Measurements from ENCODE around the gene PCYT2. TPM values are rescaled to one million over a fixed set of nuclear protein-coding genes. Genes with fewer than 3 reads are reported as not detected.

The PCYT2 gene
- total and polyA plus RNA-seq, 9 of the 15 experiments (the other 6 are each of a cell fraction or from before 2014, with no cell fraction given): 0.92 to 134 (median 82.5) TPM

DNA sequence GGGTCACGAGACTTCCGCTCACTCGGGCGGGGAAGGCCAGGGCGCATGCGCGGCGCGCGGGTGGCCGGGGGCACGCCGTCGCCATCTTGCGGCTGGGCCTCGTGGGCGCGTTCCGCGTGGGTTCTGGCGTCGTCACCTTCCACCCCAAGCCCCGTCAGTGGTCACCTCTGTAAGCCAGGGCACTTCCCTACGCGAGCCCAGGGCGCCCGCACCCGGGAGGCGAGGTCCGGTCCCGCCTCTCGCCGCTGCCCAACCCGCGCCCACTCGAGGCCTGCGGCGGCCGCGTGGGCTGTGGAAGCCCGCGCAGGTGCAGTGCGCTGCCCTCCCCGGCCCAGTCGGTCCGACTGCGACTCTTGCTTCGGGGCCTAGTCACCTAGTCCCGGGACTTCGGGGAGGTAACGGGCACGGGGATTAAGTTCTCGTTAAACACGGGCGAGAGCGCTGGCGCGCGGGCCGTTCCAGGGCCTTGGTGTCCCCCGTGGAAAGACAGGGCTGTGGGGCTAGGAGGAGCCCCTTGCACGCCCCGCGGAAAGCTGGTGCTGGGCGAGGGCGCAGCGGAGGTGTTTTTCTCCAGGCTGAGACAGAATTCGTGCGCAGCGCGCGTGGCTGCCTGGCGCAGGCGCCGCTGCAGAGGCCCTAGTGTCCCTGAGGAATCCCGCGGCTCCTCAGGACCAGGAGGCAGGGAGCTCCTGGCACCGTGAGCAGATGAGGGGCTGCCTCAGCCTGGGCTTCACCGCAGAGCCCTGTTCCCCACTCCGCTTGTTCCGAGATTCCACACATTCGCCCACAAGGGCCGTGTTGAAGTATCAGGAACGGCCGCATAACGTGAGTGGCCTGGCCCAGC lies 39.6 kb downstream of the PCYT2 start (continued):
- peak; percentile 50 for TF ChIP-seq SUPT5H (IDR thresholded peaks at IDR 0.05)
- TF ChIP-seq ZNF695 (CRISPR knock-in tag; IDR thresholded peaks at IDR 0.05): no peak
- TF ChIP-seq NELFE (IDR thresholded peaks at IDR 0.05; ENCODE audit: insufficient read depth, insufficient read length): no peak
- TF ChIP-seq HLTF (IDR thresholded peaks at IDR 0.05): no peak
- no peak for TF ChIP-seq MAFF (IDR thresholded peaks at IDR 0.05; ENCODE audit: low read length)
- no peak for TF ChIP-seq ZNF780A (CRISPR knock-in tag; IDR thresholded peaks at IDR 0.05)
- TF ChIP-seq DDX20 (tag; IDR thresholded peaks at IDR 0.05; ENCODE audit: low read depth): no peak
- TF ChIP-seq, protein P1, sequence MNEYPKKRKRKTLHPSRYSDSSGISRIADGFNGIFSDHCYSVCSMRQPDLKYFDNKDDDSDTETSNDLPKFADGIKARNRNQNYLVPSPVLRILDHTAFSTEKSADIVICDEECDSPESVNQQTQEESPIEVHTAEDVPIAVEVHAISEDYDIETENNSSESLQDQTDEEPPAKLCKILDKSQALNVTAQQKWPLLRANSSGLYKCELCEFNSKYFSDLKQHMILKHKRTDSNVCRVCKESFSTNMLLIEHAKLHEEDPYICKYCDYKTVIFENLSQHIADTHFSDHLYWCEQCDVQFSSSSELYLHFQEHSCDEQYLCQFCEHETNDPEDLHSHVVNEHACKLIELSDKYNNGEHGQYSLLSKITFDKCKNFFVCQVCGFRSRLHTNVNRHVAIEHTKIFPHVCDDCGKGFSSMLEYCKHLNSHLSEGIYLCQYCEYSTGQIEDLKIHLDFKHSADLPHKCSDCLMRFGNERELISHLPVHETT (CRISPR knock-in tag; conservative IDR thresholded peaks at IDR 0.05 in 1 of 2, IDR thresholded peaks at IDR 0.05 in 1 of 2): peak in 1 of 2 experiments; percentile 91; a peak in 2 of 4 replicates
- no peak for TF ChIP-seq FOXA1 (IDR thresholded peaks at IDR 0.05; ENCODE audit: borderline replicate concordance)
- no peak for TF ChIP-seq ZSCAN32 (CRISPR knock-in tag; IDR thresholded peaks at IDR 0.05)
- 0 out of 2 replicates have a peak, but pooled peaks have one; percentile 54 for TF ChIP-seq GTF2F1 (IDR thresholded peaks at IDR 0.05; ENCODE audit: low read depth, low read length)
- TF ChIP-seq ZFPM2 (CRISPR knock-in tag; IDR thresholded peaks at IDR 0.05): no peak
- peak; percentile 74 for TF ChIP-seq POLR2AphosphoS5 (IDR thresholded peaks at IDR 0.05; ENCODE audit: control insufficient read depth, insufficient read depth, low read depth, low read length)
- TF ChIP-seq CHD2 (IDR thresholded peaks at IDR 0.05; ENCODE audit: low read depth, low read length): peak; percentile 39; the same call in 1 of the 2 replicates
- no peak for TF ChIP-seq CEBPB (tag; IDR thresholded peaks at IDR 0.05)
- TF ChIP-seq DIDO1 (tag; IDR thresholded peaks at IDR 0.05; ENCODE audit: low read depth): no peak
- TF ChIP-seq SREBF1 (IDR thresholded peaks at IDR 0.05; ENCODE audit: borderline replicate concordance, low read depth, low read length): no peak
- TF ChIP-seq, protein P2, sequence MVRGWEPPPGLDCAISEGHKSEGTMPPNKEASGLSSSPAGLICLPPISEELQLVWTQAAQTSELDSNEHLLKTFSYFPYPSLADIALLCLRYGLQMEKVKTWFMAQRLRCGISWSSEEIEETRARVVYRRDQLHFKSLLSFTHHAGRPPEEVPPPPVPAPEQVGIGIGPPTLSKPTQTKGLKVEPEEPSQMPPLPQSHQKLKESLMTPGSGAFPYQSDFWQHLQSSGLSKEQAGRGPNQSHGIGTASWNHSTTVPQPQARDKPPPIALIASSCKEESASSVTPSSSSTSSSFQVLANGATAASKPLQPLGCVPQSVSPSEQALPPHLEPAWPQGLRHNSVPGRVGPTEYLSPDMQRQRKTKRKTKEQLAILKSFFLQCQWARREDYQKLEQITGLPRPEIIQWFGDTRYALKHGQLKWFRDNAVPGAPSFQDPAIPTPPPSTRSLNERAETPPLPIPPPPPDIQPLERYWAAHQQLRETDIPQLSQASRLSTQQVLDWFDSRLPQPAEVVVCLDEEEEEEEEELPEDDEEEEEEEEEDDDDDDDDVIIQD (CRISPR knock-in tag; IDR thresholded peaks at IDR 0.05): no peak
- TF ChIP-seq SOX6 (IDR thresholded peaks at IDR 0.05): no peak
- TF ChIP-seq, protein P3, sequence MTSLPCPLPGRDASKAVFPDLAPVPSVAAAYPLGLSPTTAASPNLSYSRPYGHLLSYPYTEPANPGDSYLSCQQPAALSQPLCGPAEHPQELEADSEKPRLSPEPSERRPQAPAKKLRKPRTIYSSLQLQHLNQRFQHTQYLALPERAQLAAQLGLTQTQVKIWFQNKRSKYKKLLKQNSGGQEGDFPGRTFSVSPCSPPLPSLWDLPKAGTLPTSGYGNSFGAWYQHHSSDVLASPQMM (CRISPR knock-in tag; IDR thresholded peaks at IDR 0.05): no peak
- TF ChIP-seq, protein P4, sequence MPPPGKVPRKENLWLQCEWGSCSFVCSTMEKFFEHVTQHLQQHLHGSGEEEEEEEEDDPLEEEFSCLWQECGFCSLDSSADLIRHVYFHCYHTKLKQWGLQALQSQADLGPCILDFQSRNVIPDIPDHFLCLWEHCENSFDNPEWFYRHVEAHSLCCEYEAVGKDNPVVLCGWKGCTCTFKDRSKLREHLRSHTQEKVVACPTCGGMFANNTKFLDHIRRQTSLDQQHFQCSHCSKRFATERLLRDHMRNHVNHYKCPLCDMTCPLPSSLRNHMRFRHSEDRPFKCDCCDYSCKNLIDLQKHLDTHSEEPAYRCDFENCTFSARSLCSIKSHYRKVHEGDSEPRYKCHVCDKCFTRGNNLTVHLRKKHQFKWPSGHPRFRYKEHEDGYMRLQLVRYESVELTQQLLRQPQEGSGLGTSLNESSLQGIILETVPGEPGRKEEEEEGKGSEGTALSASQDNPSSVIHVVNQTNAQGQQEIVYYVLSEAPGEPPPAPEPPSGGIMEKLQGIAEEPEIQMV (tag; conservative IDR thresholded peaks at IDR 0.05; ENCODE audit: low read depth): no peak
- TF ChIP-seq, protein P5, sequence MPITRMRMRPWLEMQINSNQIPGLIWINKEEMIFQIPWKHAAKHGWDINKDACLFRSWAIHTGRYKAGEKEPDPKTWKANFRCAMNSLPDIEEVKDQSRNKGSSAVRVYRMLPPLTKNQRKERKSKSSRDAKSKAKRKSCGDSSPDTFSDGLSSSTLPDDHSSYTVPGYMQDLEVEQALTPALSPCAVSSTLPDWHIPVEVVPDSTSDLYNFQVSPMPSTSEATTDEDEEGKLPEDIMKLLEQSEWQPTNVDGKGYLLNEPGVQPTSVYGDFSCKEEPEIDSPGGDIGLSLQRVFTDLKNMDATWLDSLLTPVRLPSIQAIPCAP (CRISPR knock-in tag; IDR thresholded peaks at IDR 0.05; ENCODE audit: borderline replicate concordance): peak; percentile 87; the same call in 1 of the 2 replicates
- peak; percentile 100 for TF ChIP-seq SRSF3 (IDR thresholded peaks at IDR 0.05; ENCODE audit: insufficient read depth, low read length)
